HUES6 (cell line): Measurements from ENCODE around the gene CD86.

Experiments used
- H3K27ac ChIP-seq: 2 replicates; pipeline ENCODE4 v1.7.0; 2013; ENCODE audit warnings: low read depth, mild to moderate bottlenecking, low read length, inconsistent platforms
- H3K27me3 ChIP-seq: 2 replicates; pipeline ENCODE4 v1.6.1; 2013; ENCODE audit warnings: low read length; ENCODE audit not compliant: control insufficient read depth, insufficient read depth
- H3K36me3 ChIP-seq: 2 replicates; pipeline ENCODE4 v1.6.1; 2013; ENCODE audit warnings: low read length; ENCODE audit not compliant: control insufficient read depth, insufficient read depth
- H3K4me1 ChIP-seq: 2 replicates; pipeline ENCODE4 v1.6.1; 2013; ENCODE audit warnings: low read length; ENCODE audit not compliant: control insufficient read depth, insufficient read depth
- H3K4me3 ChIP-seq: 2 replicates; pipeline ENCODE4 v1.5.1; 2013; ENCODE audit warnings: low read depth, low read length
- H3K9ac ChIP-seq: one replicate; pipeline ENCODE4 v1.6.1; 2013; ENCODE audit warnings: mild to moderate bottlenecking, low read length
- H3K9me3 ChIP-seq: 2 replicates; pipeline ENCODE4 v1.6.1; 2013; ENCODE audit warnings: low read depth, low read length; ENCODE audit not compliant: control insufficient read depth, insufficient read depth

CD86 gene

DNA sequence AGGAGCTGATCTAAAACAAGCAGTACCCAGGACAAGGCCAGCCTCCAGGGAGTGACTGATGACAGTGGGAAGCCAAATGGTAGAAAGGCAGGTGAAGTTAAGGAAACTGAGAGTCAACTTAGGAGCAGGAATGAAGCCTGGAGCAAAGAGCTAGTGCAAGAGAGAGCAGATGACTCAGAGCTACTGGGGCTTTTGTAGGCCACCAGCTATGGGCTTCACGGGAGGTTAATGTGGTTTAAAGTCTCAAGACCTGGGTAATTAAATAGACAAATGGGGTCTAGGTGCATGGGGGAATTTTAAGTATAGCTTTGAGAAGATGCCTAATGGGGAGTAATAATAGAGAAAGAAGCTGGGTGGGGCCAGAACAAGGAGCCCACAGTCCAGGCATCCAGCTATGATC is 3.1 kb downstream of the CD86 start:
- Histone ChIP-seq H3K9me3 (no peaks in the 10 kb centered on the region), H3K9ac (no peak overlapping the region), H3K27ac (no peak overlapping the region), H3K27me3 (no peaks in the 10 kb centered on the region), H3K4me1 (no peaks in the 10 kb centered on the region; the same call in 1 of the 2 replicates), H3K4me3 (no peak overlapping the region), H3K36me3 (no peaks in the 10 kb centered on the region)

DNA sequence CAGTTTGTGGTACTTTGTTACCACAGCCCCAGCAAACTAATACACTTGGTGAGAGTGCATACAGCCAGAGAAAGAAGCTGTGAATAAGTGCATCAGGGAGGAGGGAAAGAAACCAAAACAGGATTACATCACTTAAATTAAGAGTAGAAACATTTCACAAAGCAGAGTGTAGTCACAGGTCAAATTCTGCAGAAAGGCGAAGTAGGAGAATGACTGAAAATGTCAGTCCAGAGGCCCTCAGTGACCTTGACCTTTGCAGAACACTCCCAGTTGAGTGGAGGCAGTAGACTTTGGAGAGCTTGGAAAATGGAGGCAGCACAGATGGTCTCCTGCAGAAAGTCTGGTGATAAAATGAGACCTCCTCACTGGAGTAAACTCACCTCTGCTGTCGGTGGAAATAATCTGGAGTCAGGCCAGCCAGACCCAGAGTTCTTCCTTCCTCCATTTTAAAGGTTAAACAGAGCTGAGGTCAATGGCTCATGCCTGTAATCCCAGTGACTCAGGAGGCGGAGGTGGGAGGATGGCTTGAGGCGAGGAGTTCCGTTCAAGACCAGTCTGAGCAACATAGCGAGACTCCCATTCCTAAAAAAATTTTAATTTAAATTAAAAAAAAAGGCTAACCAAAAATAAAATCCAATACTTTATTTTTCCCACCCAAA is 5.0 kb downstream of the CD86 start:
- Histone ChIP-seq H3K27me3 (no peaks in the 10 kb centered on the region), H3K27ac (no peak overlapping the region), H3K36me3 (no peaks in the 10 kb centered on the region), H3K4me3 (no peak overlapping the region), H3K4me1 (no peaks in the 10 kb centered on the region), H3K9me3 (no peaks in the 10 kb centered on the region), H3K9ac (no peak overlapping the region)

DNA sequence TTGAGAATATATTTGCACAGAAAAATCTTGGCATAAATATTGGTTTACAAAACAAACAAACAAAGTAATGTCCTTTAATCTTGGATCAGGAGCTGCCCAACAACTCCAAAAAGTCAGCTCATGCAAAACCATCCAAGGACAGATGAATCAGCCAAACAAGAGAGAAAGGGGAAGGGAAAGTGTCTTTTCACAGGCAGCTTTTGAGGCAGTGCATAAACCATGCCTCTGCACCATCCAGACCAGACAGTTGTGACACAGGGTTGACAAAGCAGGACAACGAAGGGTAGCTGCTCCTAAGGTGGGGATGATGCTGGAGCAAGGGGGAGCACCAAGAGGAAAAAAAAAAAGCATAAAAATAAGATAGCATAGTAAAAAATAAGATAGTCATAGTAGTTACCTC is 8.7 kb downstream of the CD86 start:
- Histone ChIP-seq H3K27ac (no peak overlapping the region), H3K9ac (no peak overlapping the region)

DNA sequence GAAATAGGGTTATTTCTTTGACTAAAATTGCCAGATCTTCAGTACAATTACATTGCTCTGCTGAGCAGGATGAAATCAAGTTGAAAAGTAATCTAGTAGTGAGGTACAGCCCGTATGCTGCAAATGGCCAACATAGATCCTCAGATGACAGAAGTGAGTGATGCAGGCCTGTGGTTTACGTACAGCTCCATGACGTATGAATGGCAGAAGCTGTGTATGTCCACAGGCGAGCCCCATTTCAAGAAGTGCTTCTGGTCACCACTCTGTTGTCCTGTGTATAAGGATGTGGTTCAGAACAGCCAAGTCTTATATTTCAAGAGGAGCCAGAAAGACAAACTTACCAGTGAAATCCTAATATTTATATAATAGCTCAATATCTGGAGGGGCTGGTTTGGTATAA is 9.2 kb downstream of the CD86 start:
- no peak overlapping the region for H3K4me3 ChIP-seq
- H3K36me3 ChIP-seq: no peaks in the 10 kb centered on the region
- no peak overlapping the region for H3K27ac ChIP-seq
- peaks cover 4% of the 10 kb centered on the region; the same call in 1 of the 2 replicates for H3K4me1 ChIP-seq
- no peak overlapping the region for H3K9ac ChIP-seq
- H3K9me3 ChIP-seq: no peaks in the 10 kb centered on the region
- H3K27me3 ChIP-seq: no peaks in the 10 kb centered on the region

More for the DNA sequence above, 8.7 kb downstream of the CD86 start:
- H3K4me3 ChIP-seq: no peak overlapping the region
- no peaks in the 10 kb centered on the region for H3K27me3 ChIP-seq
- no peaks in the 10 kb centered on the region for H3K36me3 ChIP-seq
- H3K4me1 ChIP-seq: peaks cover 4% of the 10 kb centered on the region; the same call in 1 of the 2 replicates
- H3K9me3 ChIP-seq: no peaks in the 10 kb centered on the region

DNA sequence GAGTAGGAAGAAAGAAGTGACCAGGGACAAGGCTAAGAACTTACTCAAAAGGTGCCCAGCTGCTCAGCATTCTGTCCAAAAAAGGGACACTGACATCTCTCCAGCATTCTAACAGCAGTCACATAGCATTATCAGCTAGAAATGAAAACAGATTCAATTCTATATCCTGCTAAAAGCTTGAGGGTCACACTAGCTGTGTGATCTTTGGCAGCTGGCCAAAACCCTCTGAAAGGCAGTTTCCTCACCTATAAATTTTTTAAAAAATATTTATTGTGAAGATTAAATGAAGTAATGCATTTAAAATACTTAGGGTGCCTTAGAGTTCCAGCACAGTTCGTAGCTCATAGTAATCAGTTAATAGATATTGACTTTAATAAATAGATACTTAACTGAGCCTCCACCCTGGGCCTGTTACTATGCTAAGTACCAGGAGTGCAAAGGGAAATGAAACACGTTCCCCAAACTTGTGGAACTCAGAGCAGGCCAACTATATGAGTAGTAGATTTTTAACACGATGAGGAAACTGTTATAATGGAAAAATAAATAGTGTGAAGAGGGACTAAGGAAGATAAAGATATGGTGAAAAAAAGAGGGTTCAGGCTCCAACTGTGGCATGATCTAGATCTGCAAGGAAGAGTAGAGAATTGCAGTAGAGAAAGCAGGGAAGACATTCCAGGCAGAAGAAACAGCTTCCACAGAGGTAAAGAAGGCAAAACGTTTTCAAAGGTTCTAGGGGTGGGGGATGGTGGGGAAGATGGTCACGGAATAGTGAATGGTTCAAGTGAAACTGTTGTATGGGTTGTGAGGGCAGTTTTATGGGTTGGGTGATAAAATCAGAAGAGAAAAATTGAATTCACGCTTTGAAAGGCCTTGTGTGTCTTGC is 11.4 kb downstream of the CD86 start:
- no peaks in the 10 kb centered on the region for H3K27me3 ChIP-seq
- no peaks in the 10 kb centered on the region for H3K9me3 ChIP-seq
- no peaks in the 10 kb centered on the region for H3K36me3 ChIP-seq
- H3K4me1 ChIP-seq: peaks cover 4% of the 10 kb centered on the region; the same call in 1 of the 2 replicates
- no peak overlapping the region for H3K9ac ChIP-seq
- H3K27ac ChIP-seq: no peak overlapping the region
- H3K4me3 ChIP-seq: no peak overlapping the region

DNA sequence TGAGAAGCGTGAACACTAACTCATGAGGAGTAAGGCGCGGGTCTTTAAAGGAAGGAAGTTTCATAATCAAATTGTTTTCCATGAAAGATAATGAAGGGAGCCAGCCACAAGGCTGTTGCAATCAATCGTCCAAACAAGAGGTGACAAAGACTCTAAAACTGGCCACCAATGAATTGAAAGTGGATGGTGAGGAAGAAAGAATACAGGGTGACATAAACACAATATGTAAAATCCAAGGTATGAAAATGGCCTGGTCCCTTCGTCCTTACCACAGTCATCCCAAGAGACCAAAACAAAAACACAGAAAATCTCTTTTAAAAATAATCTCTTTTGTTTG is 12.0 kb downstream of the CD86 start:
- Histone ChIP-seq H3K9me3 (no peaks in the 10 kb centered on the region), H3K4me1 (peaks cover 4% of the 10 kb centered on the region; the same call in 1 of the 2 replicates), H3K36me3 (no peaks in the 10 kb centered on the region), H3K9ac (no peak overlapping the region), H3K27me3 (no peaks in the 10 kb centered on the region), H3K4me3 (no peak overlapping the region), H3K27ac (no peak overlapping the region)

DNA sequence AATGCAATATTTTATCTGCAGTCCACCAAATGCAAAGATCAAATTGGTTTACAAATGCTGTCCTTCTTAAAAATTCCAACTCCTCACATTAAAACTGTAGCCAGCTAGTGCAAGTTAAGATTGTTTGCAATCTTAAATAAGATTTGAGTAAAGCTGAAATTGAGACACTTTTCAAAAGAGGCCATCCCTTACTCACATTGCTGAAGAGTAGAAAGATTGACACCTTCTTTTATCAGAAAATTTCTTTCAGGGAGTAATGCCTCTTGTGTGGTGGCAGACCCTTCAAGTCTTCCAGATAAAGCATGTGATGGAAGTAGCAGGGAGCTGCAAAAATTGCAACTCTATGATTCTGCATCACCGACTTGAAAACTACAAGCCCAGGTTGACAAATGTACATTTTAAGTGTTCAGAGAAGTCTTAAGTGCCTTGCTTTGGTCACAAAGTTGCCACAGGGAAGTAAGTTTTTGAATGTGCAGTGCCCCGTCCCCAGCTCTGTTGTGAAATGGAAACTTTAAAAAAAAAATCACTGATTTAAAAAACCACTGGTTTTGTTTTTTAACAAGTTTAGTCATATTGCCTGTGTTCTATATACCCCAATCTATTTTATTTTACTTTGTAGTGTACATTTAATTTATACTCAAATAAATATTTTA is 12.6 kb downstream of the CD86 start:
- Histone ChIP-seq H3K9ac (no peak overlapping the region), H3K27ac (no peak overlapping the region), H3K27me3 (no peaks in the 10 kb centered on the region), H3K4me3 (no peak overlapping the region), H3K4me1 (peaks cover 4% of the 10 kb centered on the region; the same call in 1 of the 2 replicates), H3K36me3 (no peaks in the 10 kb centered on the region), H3K9me3 (no peaks in the 10 kb centered on the region)

DNA sequence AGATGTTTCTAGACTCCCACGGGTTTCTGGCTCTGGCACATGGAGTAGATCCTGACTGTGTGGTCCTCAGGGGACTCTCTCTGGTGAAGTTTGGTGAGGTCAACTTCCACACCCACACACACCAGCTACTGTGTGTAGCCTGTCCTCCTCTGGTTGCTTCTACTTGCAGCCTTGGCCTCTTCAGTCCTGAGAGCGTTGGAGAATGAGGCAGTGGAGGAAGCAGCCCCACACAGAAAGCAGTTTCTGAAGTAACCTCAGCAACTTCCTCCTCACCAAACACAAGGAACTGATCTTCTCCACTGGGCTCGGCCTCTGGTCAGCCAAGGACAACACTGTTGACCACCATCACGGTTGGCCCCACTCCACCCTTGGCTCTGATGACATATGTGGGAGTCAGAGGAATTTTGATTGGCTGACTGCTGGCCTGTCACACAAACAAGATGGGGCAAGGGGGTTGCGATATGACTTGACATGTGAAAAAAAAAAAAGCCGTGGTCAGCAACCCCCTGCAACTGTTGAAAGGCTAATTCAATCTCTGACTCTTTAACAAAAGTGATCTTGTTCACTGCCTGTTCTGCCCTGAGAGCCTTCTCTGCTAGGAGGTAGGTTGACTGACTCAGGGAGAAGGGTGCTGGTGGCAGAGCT is 19.6 kb downstream of the CD86 start:
- H3K4me1 ChIP-seq: no peaks in the 10 kb centered on the region
- no peak overlapping the region for H3K27ac ChIP-seq
- no peak overlapping the region for H3K4me3 ChIP-seq
- H3K9ac ChIP-seq: no peak overlapping the region
- no peaks in the 10 kb centered on the region for H3K27me3 ChIP-seq
- no peaks in the 10 kb centered on the region for H3K36me3 ChIP-seq
- no peaks in the 10 kb centered on the region for H3K9me3 ChIP-seq

DNA sequence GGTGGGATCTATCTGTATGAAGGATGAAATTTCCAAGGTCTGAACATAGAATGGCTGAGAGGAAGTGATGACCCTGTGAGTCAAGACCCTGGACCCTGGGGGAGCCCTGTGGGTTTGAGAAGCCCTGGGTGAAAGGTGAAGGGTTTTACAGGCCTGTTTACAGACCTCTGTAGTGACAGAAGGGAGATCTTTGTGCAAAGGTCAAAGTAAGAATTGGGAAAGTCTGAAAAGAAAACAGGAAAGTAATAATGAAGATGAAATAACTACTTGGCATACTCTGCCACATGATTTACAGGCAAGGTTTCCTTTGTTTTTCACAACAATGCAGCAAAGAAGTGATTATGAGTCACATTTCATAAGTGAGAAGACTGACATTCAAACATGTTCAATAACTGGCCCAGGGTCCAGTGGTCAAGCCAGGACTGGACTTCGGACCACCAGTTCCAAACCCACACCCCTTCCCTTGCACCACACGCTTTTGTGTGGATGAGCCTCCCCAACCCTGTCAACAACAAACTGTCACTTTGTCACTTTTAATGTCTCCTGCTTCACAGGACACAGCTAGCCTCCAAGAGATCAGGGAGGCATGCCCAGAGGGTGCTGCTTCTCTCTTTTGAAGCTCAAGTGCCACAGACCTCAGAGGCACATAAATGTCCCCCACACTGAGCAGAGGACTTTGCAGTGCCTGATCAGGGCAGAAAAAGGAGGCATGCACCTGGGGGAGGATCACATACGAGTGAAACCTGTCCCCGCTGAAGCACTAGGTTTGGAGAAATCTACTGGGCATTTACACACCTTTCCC is 21.5 kb downstream of the CD86 start:
- Histone ChIP-seq H3K27me3 (no peaks in the 10 kb centered on the region), H3K9ac (no peak overlapping the region), H3K36me3 (no peaks in the 10 kb centered on the region), H3K9me3 (no peaks in the 10 kb centered on the region), H3K4me1 (no peaks in the 10 kb centered on the region), H3K4me3 (no peak overlapping the region), H3K27ac (no peak overlapping the region)
